GM12874 (cell line): ENCODE data around the gene TOP3B.

Source experiments
- CTCF ChIP-seq: IDR thresholded peaks from 2 replicates; pipeline ENCODE4 v1.5.1; 2011; ENCODE audit warnings: low read depth, mild to moderate bottlenecking, control low read depth, low read length, moderate library complexity; ENCODE audit not compliant: insufficient read depth

Gene TOP3B

GRCh38 chr22:21959274-21960074, 23.1 kb downstream of the TOP3B start:
- no peak for TF ChIP-seq CTCF

GRCh38 chr22:21958360-21959273, 24.0 kb downstream of the TOP3B start:
- no peak for TF ChIP-seq CTCF

GRCh38 chr22:21952586-21953571, 29.7 kb downstream of the TOP3B start, which contains the start of gene PPM1F:
TSS of gene PPM1F (minus strand) at chr22:21952848. CDS start at chr22:21946048, 6,800 bp downstream.
- TF ChIP-seq CTCF: peak; percentile 94

GRCh38 chr22:21951931-21952465, 30.6 kb downstream of the TOP3B start:
- no peak for TF ChIP-seq CTCF

GRCh38 chr22:21951062-21951461, 31.5 kb downstream of the TOP3B start:
- no peak for TF ChIP-seq CTCF

GRCh38 chr22:21949948-21950347, 32.6 kb downstream of the TOP3B start:
- no peak for TF ChIP-seq CTCF
